Caco-2 (cell line): ENCODE results near the gene SLC16A8. TPM values are rescaled to one million over a fixed set of nuclear protein-coding genes. Genes with fewer than 3 reads are reported as not detected.

Source experiments
- BruUV-seq: library from RNA; stranded (reverse); fragments of 400-500 nt; replicated peaks from 2 replicates; lab custom pipeline; 2021; lab: Mats Ljungman, UMichigan
- CTCF ChIA-PET: fragments of 300-600 bp; sonication (Branson Sonifier 250); formaldehyde crosslinking; loops from one replicate; lab custom pipeline; 2022; ENCODE audit warnings: antibody characterized with exemption; lab: Charles Lee
- POLR2A ChIA-PET: fragments of 300-600 bp; sonication (Branson Sonifier 250); formaldehyde crosslinking; loops from one replicate; lab custom pipeline; 2022; ENCODE audit warnings: antibody characterized with exemption; lab: Charles Lee
- DNase-seq, 2 experiments: peaks; one replicate each; pipeline versions ENCODE4 v3.0.0 to v3.0.0-alpha.2; 2020 to 2022
- H3K27me3 ChIP-seq: replicated peaks from 2 replicates; pipeline ENCODE4 v1.6.0; 2011; ENCODE audit warnings: low read length; ENCODE audit not compliant: control insufficient read depth, insufficient read depth
- H3K36me3 ChIP-seq: 2 replicates; pipeline ENCODE4 v1.5.1; 2011; ENCODE audit warnings: low read length; ENCODE audit not compliant: control insufficient read depth, insufficient read depth
- H3K4me1 ChIP-seq: fragments of 250-450 bp; sonication (Bioruptor Pico); 2 replicates; pipeline ENCODE4 v1.5.1; 2020; ENCODE audit warnings: mild to moderate bottlenecking
- H3K4me3 ChIP-seq: 2 replicates; pipeline ENCODE4 v1.5.1; 2011; ENCODE audit warnings: low read depth, mild to moderate bottlenecking, control low read depth, low read length
- H3K9me3 ChIP-seq: fragments of 250-450 bp; sonication (Bioruptor Pico); 2 replicates; pipeline ENCODE4 v1.5.1; 2020; ENCODE audit warnings: mild to moderate bottlenecking, moderate library complexity
- H3K27ac Mint-ChIP-seq: one replicate; pipeline ENCODE4 v1.8.0; 2022; ENCODE audit warnings: mixed read lengths; ENCODE audit not compliant: unreplicated experiment
- H3K27me3 Mint-ChIP-seq: one replicate; pipeline ENCODE4 v1.8.0; 2022; ENCODE audit warnings: mixed read lengths; ENCODE audit not compliant: insufficient read depth, unreplicated experiment
- H3K36me3 Mint-ChIP-seq: one replicate; pipeline ENCODE4 v1.8.0; 2022; ENCODE audit warnings: mild to moderate bottlenecking, mixed read lengths; ENCODE audit not compliant: insufficient read depth, unreplicated experiment
- H3K4me1 Mint-ChIP-seq: one replicate; pipeline ENCODE4 v1.8.0; 2022; ENCODE audit warnings: low read depth, mixed read lengths; ENCODE audit not compliant: unreplicated experiment
- H3K4me3 Mint-ChIP-seq: one replicate; pipeline ENCODE4 v1.8.0; 2022; ENCODE audit warnings: mild to moderate bottlenecking, moderate library complexity, mixed read lengths; ENCODE audit not compliant: unreplicated experiment
- H3K9me3 Mint-ChIP-seq: one replicate; pipeline ENCODE4 v1.8.0; 2022; ENCODE audit warnings: mixed read lengths; ENCODE audit not compliant: unreplicated experiment
- intact Hi-C: fragments of 100-400 bp; cut with micrococcal nuclease; formaldehyde crosslinking; loops from one replicate; pipeline ENCODE4 v1.10.0; 2022; ENCODE audit not compliant: unreplicated experiment
- total RNA-seq: library from RNA; stranded (reverse); gene quantifications from 2 replicates; pipeline ENCODE4 v1.2.3, GENCODE V29; 2022
- TF ChIP-seq, protein P1 (sequence below), 2 experiments: fragments of 200-600 bp in 1 of 2; IDR thresholded peaks; 1 replicate in 1 of 2; 2 replicates in 1 of 2; pipeline versions ENCODE4 v1.5.1 to v1.8.0; 2011 to 2022; ENCODE audit warnings: antibody characterized with exemption in 1 of 2, control low read depth in 1 of 2, inconsistent platforms in 1 of 2, low read depth in 1 of 2, low read length in 1 of 2, mild to moderate bottlenecking in 1 of 2, moderate library complexity in 1 of 2; ENCODE audit not compliant: insufficient read depth in 1 of 2, severe bottlenecking in 1 of 2, unreplicated experiment in 1 of 2

The SLC16A8 gene
- total RNA-seq, 1 experiment from 2014 or later, result not detected

DNA sequence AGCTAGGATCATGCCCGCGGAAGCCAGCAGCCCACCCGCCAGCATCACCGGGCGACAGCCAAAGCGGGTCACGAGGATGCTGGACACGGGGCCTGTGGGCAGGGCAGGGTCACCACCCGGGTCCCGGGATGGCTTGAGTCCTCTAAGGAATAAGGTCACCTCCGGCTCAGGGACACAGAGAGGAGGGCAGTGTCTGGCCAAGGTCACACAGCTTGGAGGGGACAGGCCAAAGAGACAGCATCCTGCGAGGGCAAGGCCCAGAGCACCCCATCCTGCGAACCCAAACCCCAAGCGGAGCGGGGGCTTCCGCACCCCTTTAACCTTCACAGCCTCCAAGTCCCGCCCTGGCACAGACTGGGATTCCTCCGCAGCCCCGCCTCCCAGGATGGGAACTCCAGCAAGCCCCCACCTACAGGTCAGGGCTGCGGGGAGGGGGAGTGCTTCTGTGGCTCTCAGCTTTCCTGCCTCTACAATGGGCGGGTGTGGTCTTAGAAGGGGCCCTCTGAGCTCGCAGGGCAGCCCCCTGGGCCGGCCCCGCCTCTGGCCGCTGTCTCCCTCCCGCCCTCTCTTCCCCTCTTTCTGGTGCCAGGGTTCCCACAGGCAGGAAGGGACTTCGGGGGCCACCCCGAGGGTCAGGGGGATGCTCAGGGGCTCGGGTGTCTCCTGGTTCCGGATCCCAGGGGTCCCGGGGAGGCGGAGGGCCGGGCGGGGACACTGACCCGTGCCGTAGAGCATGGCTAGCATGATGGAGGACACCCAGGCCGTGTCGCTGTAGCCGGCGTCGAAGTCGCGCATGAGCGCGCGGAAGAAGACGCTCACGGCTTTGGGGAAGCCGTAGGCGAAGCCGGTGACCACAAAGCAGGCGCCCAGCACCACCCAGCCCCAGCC lies 1.8 kb downstream of the SLC16A8 start:
- POLR2A ChIA-PET, result no interaction called here
- H3K27me3 Mint-ChIP-seq, result no peaks in the 10 kb centered on the region
- no peak for DNase-seq
- BruUV-seq, result no TSS peak
- Histone ChIP-seq H3K9me3 (no peaks in the 10 kb centered on the region), H3K27me3 (no peaks in the 10 kb centered on the region), H3K4me1 (peaks cover 3% of the 10 kb centered on the region; the same call in 1 of the 2 replicates), H3K4me3 (no peak overlapping the region), H3K36me3 (peaks cover 1% of the 10 kb centered on the region; the same call in 1 of the 2 replicates)
- intact Hi-C loops, result no loop called here
- H3K4me3 Mint-ChIP-seq, result no peak overlapping the region
- CTCF ChIA-PET, result no interaction called here
- H3K9me3 Mint-ChIP-seq, result no peaks in the 10 kb centered on the region
- TF ChIP-seq, protein P1, sequence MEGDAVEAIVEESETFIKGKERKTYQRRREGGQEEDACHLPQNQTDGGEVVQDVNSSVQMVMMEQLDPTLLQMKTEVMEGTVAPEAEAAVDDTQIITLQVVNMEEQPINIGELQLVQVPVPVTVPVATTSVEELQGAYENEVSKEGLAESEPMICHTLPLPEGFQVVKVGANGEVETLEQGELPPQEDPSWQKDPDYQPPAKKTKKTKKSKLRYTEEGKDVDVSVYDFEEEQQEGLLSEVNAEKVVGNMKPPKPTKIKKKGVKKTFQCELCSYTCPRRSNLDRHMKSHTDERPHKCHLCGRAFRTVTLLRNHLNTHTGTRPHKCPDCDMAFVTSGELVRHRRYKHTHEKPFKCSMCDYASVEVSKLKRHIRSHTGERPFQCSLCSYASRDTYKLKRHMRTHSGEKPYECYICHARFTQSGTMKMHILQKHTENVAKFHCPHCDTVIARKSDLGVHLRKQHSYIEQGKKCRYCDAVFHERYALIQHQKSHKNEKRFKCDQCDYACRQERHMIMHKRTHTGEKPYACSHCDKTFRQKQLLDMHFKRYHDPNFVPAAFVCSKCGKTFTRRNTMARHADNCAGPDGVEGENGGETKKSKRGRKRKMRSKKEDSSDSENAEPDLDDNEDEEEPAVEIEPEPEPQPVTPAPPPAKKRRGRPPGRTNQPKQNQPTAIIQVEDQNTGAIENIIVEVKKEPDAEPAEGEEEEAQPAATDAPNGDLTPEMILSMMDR (IDR thresholded peaks at IDR 0.05; ENCODE audit: insufficient read depth in 1 of 2, low read depth in 1 of 2, low read length in 1 of 2, severe bottlenecking in 1 of 2, unreplicated experiment in 1 of 2), result no peak
- no peak overlapping the region for H3K27ac Mint-ChIP-seq
- peaks cover 10% of the 10 kb centered on the region for H3K36me3 Mint-ChIP-seq
- H3K4me1 Mint-ChIP-seq, result peaks cover 6% of the 10 kb centered on the region

DNA sequence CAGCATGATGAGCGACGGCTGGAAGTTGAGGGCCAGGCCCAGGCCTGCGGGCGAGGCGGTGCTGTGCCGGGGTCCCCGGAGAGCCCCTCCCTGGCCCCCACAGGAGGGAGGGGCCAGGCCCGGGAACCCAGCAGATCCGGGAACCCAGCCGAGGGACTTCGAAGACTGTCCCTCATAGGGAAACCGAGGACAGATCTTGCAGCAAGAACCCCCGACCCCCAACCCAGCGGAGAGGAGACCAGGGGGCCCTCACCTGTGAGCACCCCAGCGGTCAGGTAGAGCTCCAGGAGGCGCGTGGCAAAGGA lies 2.4 kb downstream of the SLC16A8 start:
- CTCF ChIA-PET, result no interaction called here
- Mint-ChIP-seq H3K4me1 (peaks cover 6% of the 10 kb centered on the region), H3K9me3 (no peaks in the 10 kb centered on the region), H3K27me3 (no peaks in the 10 kb centered on the region), H3K4me3 (no peak overlapping the region), H3K36me3 (peaks cover 8% of the 10 kb centered on the region), H3K27ac (no peak overlapping the region)
- intact Hi-C loops, result no loop called here
- TF ChIP-seq, protein P1 (IDR thresholded peaks at IDR 0.05; ENCODE audit: insufficient read depth in 1 of 2, low read depth in 1 of 2, low read length in 1 of 2, severe bottlenecking in 1 of 2, unreplicated experiment in 1 of 2), result no peak
- no peak for DNase-seq
- POLR2A ChIA-PET, result no interaction called here
- Histone ChIP-seq H3K36me3 (peaks cover 1% of the 10 kb centered on the region; the same call in 1 of the 2 replicates), H3K4me1 (peaks cover 3% of the 10 kb centered on the region; the same call in 1 of the 2 replicates), H3K27me3 (no peaks in the 10 kb centered on the region), H3K9me3 (no peaks in the 10 kb centered on the region), H3K4me3 (no peak overlapping the region)
- BruUV-seq, result no TSS peak

DNA sequence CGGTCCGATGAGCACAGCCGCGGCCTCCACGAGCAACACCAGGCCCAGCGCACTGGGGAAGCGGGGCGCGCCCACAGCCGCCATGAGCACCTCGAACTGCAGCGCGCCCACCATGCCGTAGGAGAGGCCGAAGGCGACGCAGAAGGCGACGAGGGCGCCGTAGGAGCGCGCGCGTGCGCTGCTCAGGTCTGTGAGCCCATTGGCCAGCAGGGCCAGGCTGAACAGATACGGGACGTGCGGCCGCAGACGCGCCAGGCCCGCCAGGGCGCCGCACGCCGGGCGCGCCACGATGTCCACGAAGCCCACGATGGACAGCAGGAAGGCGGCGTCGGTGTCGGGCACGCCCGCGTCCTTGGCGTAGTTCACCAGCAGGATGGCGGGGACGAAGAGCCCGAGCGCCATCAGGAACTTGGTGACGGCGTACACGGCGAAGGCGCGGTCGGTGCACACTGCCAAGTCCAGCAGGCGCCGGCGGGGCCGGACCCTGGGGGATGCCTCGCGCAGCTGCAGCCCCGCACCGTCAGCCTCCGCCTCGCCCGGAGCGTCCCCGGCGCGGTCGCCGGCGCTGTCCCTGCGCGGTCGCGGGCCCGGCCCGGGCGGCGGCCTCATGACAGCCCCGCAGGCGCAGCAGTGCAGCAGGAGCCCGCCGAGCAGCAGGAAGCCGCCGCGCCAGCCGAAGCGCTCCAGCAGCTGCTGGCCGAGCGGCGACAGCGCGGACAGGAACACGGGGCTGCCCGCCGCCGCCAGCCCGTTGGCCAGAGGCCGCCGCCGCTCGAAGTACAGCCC lies 2.9 kb downstream of the SLC16A8 start:
- Histone ChIP-seq H3K9me3 (no peaks in the 10 kb centered on the region), H3K4me3 (no peak overlapping the region), H3K27me3 (no peaks in the 10 kb centered on the region), H3K4me1 (peaks cover 3% of the 10 kb centered on the region; the same call in 1 of the 2 replicates), H3K36me3 (no peaks in the 10 kb centered on the region)
- CTCF ChIA-PET, result no interaction called here
- Mint-ChIP-seq H3K27me3 (no peaks in the 10 kb centered on the region), H3K27ac (no peak overlapping the region), H3K4me1 (peaks cover 6% of the 10 kb centered on the region), H3K4me3 (no peak overlapping the region), H3K9me3 (no peaks in the 10 kb centered on the region), H3K36me3 (peaks cover 8% of the 10 kb centered on the region)
- POLR2A ChIA-PET, result no interaction called here
- intact Hi-C loops, result no loop called here
- no TSS peak for BruUV-seq
- no peak for DNase-seq
- TF ChIP-seq, protein P1 (IDR thresholded peaks at IDR 0.05; ENCODE audit: insufficient read depth in 1 of 2, low read depth in 1 of 2, low read length in 1 of 2, severe bottlenecking in 1 of 2, unreplicated experiment in 1 of 2), result no peak
